HepG2 (cell line): ENCODE data around the gene BSG.

Experiments
- CAMTA2 ChIP-seq: sonication (generic); formaldehyde crosslinking; IDR thresholded peaks from 2 replicates; pipeline ENCODE4 v1.4.0; 2020; ENCODE audit warnings: mild to moderate bottlenecking, missing genetic modification reagents, borderline replicate concordance
- MTF2 ChIP-seq: sonication (generic); formaldehyde crosslinking; IDR thresholded peaks from 2 replicates; pipeline ENCODE4 v1.5.0; 2020; ENCODE audit warnings: missing genetic modification reagents, borderline replicate concordance
- NFIC ChIP-seq: IDR thresholded peaks from 2 replicates; pipeline ENCODE4 v1.6.1; 2012; ENCODE audit warnings: mild to moderate bottlenecking, low read length, inconsistent platforms
- TBP ChIP-seq: sonication (generic); formaldehyde crosslinking; IDR thresholded peaks from 2 replicates; pipeline ENCODE4 v1.5.0; 2020; ENCODE audit warnings: missing genetic modification reagents
- TCF7L2 ChIP-seq: IDR thresholded peaks from 2 replicates; pipeline ENCODE4 v1.6.1; 2011; ENCODE audit warnings: mild to moderate bottlenecking, low read depth, low read length, moderate library complexity
- TP53 ChIP-seq: sonication (generic); formaldehyde crosslinking; conservative IDR thresholded peaks from 2 replicates; pipeline ENCODE4 v1.4.0; 2020; ENCODE audit warnings: missing genetic modification reagents
- ZFP36L1 ChIP-seq: sonication (generic); formaldehyde crosslinking; IDR thresholded peaks from 2 replicates; pipeline ENCODE4 v1.8.0; 2022; ENCODE audit warnings: mild to moderate bottlenecking, missing genetic modification reagents, moderate library complexity
- ZZZ3 ChIP-seq: sonication (generic); formaldehyde crosslinking; IDR thresholded peaks from 2 replicates; pipeline ENCODE4 v1.4.0; 2020; ENCODE audit warnings: missing genetic modification reagents, mild to moderate bottlenecking, borderline replicate concordance
- TF ChIP-seq, protein P1 (sequence below): sonication (generic); formaldehyde crosslinking; IDR thresholded peaks from 2 replicates; pipeline ENCODE4 v1.4.0; 2020; ENCODE audit warnings: mild to moderate bottlenecking, missing genetic modification reagents
- TF ChIP-seq, protein P2 (sequence below): sonication (generic); formaldehyde crosslinking; IDR thresholded peaks from 2 replicates; pipeline ENCODE4 v1.4.0; 2020; ENCODE audit warnings: missing genetic modification reagents, borderline replicate concordance

DNA sequence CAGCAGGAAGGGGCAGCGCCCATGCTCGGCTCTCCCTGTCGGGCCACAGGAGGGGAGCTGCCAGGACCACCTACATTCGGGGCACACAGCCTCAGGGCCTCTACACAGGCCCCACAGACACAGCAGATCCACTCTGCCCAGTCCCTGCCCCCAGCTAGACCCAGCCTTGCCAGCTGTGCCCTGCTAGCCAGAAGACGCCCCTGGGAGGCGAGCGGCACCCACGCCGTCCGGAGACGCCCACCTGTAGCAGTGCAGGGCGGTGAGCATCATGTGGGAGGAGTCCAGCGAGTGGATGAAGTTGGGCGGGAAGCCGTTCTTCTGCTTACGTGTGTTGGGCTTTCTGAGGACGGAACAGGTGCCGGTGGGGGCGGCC is 45.8 kb downstream of the BSG start:
- no peak for TF ChIP-seq NFIC
- TF ChIP-seq, protein P1, sequence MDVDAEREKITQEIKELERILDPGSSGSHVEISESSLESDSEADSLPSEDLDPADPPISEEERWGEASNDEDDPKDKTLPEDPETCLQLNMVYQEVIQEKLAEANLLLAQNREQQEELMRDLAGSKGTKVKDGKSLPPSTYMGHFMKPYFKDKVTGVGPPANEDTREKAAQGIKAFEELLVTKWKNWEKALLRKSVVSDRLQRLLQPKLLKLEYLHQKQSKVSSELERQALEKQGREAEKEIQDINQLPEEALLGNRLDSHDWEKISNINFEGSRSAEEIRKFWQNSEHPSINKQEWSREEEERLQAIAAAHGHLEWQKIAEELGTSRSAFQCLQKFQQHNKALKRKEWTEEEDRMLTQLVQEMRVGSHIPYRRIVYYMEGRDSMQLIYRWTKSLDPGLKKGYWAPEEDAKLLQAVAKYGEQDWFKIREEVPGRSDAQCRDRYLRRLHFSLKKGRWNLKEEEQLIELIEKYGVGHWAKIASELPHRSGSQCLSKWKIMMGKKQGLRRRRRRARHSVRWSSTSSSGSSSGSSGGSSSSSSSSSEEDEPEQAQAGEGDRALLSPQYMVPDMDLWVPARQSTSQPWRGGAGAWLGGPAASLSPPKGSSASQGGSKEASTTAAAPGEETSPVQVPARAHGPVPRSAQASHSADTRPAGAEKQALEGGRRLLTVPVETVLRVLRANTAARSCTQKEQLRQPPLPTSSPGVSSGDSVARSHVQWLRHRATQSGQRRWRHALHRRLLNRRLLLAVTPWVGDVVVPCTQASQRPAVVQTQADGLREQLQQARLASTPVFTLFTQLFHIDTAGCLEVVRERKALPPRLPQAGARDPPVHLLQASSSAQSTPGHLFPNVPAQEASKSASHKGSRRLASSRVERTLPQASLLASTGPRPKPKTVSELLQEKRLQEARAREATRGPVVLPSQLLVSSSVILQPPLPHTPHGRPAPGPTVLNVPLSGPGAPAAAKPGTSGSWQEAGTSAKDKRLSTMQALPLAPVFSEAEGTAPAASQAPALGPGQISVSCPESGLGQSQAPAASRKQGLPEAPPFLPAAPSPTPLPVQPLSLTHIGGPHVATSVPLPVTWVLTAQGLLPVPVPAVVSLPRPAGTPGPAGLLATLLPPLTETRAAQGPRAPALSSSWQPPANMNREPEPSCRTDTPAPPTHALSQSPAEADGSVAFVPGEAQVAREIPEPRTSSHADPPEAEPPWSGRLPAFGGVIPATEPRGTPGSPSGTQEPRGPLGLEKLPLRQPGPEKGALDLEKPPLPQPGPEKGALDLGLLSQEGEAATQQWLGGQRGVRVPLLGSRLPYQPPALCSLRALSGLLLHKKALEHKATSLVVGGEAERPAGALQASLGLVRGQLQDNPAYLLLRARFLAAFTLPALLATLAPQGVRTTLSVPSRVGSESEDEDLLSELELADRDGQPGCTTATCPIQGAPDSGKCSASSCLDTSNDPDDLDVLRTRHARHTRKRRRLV (CRISPR knock-in tag) = no peak
- TF ChIP-seq ZZZ3 (CRISPR knock-in tag) = no peak
- no peak for TF ChIP-seq TCF7L2
- TF ChIP-seq TP53 (CRISPR knock-in tag) = no peak
- no peak for TF ChIP-seq ZFP36L1 (CRISPR knock-in tag)
- TF ChIP-seq, protein P2, sequence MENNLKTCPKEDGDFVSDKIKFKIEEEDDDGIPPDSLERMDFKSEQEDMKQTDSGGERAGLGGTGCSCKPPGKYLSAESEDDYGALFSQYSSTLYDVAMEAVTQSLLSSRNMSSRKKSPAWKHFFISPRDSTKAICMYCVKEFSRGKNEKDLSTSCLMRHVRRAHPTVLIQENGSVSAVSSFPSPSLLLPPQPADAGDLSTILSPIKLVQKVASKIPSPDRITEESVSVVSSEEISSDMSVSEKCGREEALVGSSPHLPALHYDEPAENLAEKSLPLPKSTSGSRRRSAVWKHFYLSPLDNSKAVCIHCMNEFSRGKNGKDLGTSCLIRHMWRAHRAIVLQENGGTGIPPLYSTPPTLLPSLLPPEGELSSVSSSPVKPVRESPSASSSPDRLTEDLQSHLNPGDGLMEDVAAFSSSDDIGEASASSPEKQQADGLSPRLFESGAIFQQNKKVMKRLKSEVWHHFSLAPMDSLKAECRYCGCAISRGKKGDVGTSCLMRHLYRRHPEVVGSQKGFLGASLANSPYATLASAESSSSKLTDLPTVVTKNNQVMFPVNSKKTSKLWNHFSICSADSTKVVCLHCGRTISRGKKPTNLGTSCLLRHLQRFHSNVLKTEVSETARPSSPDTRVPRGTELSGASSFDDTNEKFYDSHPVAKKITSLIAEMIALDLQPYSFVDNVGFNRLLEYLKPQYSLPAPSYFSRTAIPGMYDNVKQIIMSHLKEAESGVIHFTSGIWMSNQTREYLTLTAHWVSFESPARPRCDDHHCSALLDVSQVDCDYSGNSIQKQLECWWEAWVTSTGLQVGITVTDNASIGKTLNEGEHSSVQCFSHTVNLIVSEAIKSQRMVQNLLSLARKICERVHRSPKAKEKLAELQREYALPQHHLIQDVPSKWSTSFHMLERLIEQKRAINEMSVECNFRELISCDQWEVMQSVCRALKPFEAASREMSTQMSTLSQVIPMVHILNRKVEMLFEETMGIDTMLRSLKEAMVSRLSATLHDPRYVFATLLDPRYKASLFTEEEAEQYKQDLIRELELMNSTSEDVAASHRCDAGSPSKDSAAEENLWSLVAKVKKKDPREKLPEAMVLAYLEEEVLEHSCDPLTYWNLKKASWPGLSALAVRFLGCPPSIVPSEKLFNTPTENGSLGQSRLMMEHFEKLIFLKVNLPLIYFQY (CRISPR knock-in tag) = no peak
- TF ChIP-seq CAMTA2 (CRISPR knock-in tag) = no peak
- TF ChIP-seq MTF2 (CRISPR knock-in tag) = no peak
- no peak for TF ChIP-seq TBP (CRISPR knock-in tag)
